H9 (cell line): Measurements from ENCODE around the gene HPDL. TPM values are rescaled to one million over a fixed set of nuclear protein-coding genes. Genes with fewer than 3 reads are reported as not detected.

Experiments
- DNase-seq: peaks from one replicate; pipeline ENCODE4 v3.0.0-alpha.2; 2017
- H2AFZ ChIP-seq: one replicate; pipeline ENCODE4 v1.6.1; 2013; ENCODE audit warnings: mild to moderate bottlenecking, low read length, control low read depth, moderate library complexity
- H2AK5ac ChIP-seq: 2 replicates; pipeline ENCODE4 v1.6.1; 2013; ENCODE audit warnings: low read length, control low read depth, mixed read lengths; ENCODE audit not compliant: insufficient read length
- H2BK120ac ChIP-seq: one replicate; pipeline ENCODE4 v1.6.1; 2013; ENCODE audit warnings: low read depth, mild to moderate bottlenecking, low read length, control low read depth, inconsistent platforms; ENCODE audit not compliant: poor library complexity, severe bottlenecking
- H2BK12ac ChIP-seq: 2 replicates; pipeline ENCODE4 v1.6.1; 2013; ENCODE audit warnings: low read length, control low read depth, mixed read lengths, low read depth; ENCODE audit not compliant: insufficient read length
- H2BK15ac ChIP-seq: 2 replicates; pipeline ENCODE4 v1.6.1; 2013; ENCODE audit warnings: low read depth, low read length, control low read depth
- H2BK20ac ChIP-seq: one replicate; pipeline ENCODE4 v1.6.1; 2013; ENCODE audit warnings: low read depth, mild to moderate bottlenecking, low read length, control low read depth, inconsistent platforms; ENCODE audit not compliant: poor library complexity, severe bottlenecking
- H2BK5ac ChIP-seq: 2 replicates; pipeline ENCODE4 v1.6.1; 2013; ENCODE audit warnings: low read length, control low read depth, mixed read lengths; ENCODE audit not compliant: insufficient read length
- H3K14ac ChIP-seq: 2 replicates; pipeline ENCODE4 v1.6.1; 2013; ENCODE audit warnings: low read length, control low read depth; ENCODE audit not compliant: insufficient read depth
- H3K18ac ChIP-seq: 2 replicates; pipeline ENCODE4 v1.6.1; 2013; ENCODE audit warnings: low read depth, mild to moderate bottlenecking, mixed read lengths, low read length, control low read depth; ENCODE audit not compliant: insufficient read length
- H3K23ac ChIP-seq: 2 replicates; pipeline ENCODE4 v1.6.1; 2013; ENCODE audit warnings: low read length, control low read depth, mixed read lengths, low read depth; ENCODE audit not compliant: insufficient read length
- H3K23me2 ChIP-seq: 2 replicates; pipeline ENCODE4 v1.6.1; 2013; ENCODE audit warnings: low read depth, mild to moderate bottlenecking, mixed read lengths, low read length, control low read depth; ENCODE audit not compliant: insufficient read length, poor library complexity, severe bottlenecking
- H3K27ac ChIP-seq: 2 replicates; pipeline ENCODE4 v1.5.1; 2013; ENCODE audit warnings: low read length, control low read depth, mixed read lengths, low read depth; ENCODE audit not compliant: insufficient read length
- H3K27me3 ChIP-seq: 2 replicates; pipeline ENCODE4 v1.6.1; 2013; ENCODE audit warnings: low read length, control low read depth, inconsistent platforms; ENCODE audit not compliant: insufficient read depth
- H3K4ac ChIP-seq: 2 replicates; pipeline ENCODE4 v1.6.1; 2013; ENCODE audit warnings: low read depth, mild to moderate bottlenecking, control low read depth, inconsistent platforms, low read length, moderate library complexity
- H3K4me1 ChIP-seq: 2 replicates; pipeline ENCODE4 v1.6.1; 2013; ENCODE audit warnings: low read length, control low read depth, inconsistent platforms; ENCODE audit not compliant: insufficient read depth
- H3K4me2 ChIP-seq: 2 replicates; pipeline ENCODE4 v1.6.1; 2013; ENCODE audit warnings: low read length, control low read depth, mixed read lengths; ENCODE audit not compliant: insufficient read length, insufficient read depth
- H3K56ac ChIP-seq: 2 replicates; pipeline ENCODE4 v1.6.1; 2013; ENCODE audit warnings: low read depth, mild to moderate bottlenecking, mixed read lengths, low read length, control low read depth; ENCODE audit not compliant: insufficient read length
- H3K79me1 ChIP-seq: 2 replicates; pipeline ENCODE4 v1.6.1; 2013; ENCODE audit warnings: low read depth, mild to moderate bottlenecking, moderate library complexity, low read length, control low read depth, inconsistent platforms; ENCODE audit not compliant: insufficient read depth, poor library complexity, severe bottlenecking
- H3K79me2 ChIP-seq: 2 replicates; pipeline ENCODE4 v1.6.1; 2013; ENCODE audit warnings: low read length, control low read depth, inconsistent platforms; ENCODE audit not compliant: insufficient read depth
- H3K9ac ChIP-seq: 2 replicates; pipeline ENCODE4 v1.6.1; 2013; ENCODE audit warnings: low read length, control low read depth, mixed read lengths; ENCODE audit not compliant: insufficient read length; ENCODE audit errors: extremely low read depth
- H3K9me3 ChIP-seq: one replicate; pipeline ENCODE4 v1.6.1; 2013; ENCODE audit warnings: low read depth, low read length, inconsistent platforms; ENCODE audit not compliant: control insufficient read depth
- H3T11ph ChIP-seq: one replicate; pipeline ENCODE4 v1.6.1; 2013; ENCODE audit warnings: mild to moderate bottlenecking, low read length, control low read depth, inconsistent platforms
- H4K20me1 ChIP-seq: one replicate; pipeline ENCODE4 v1.6.1; 2013; ENCODE audit not compliant: control insufficient read depth, insufficient read length, insufficient read depth
- H4K5ac ChIP-seq: 2 replicates; pipeline ENCODE4 v1.6.1; 2013; ENCODE audit warnings: low read depth, mild to moderate bottlenecking, mixed read lengths, low read length, control low read depth; ENCODE audit not compliant: insufficient read length
- H4K8ac ChIP-seq: replicated peaks from 2 replicates; pipeline ENCODE4 v1.6.1; 2013; ENCODE audit warnings: low read length, control low read depth, mixed read lengths, low read depth; ENCODE audit not compliant: insufficient read length
- H4K91ac ChIP-seq: 2 replicates; pipeline ENCODE4 v1.6.1; 2013; ENCODE audit warnings: low read depth, mild to moderate bottlenecking, moderate library complexity, mixed read lengths, low read length, control low read depth; ENCODE audit not compliant: insufficient read length
- H3K27ac Mint-ChIP-seq, 3 experiments: 2 replicates in 2 of 3; 3 replicates in 1 of 3; pipeline ENCODE4 v1.8.0; 2020 to 2021; ENCODE audit warnings: mixed read lengths in 3 of 3, mild to moderate bottlenecking in 1 of 3, moderate library complexity in 1 of 3
- H3K27me3 Mint-ChIP-seq: 2 replicates; pipeline ENCODE4 v1.8.0; 2021; ENCODE audit warnings: low read depth, mild to moderate bottlenecking, moderate library complexity, mixed read lengths
- H3K36me3 Mint-ChIP-seq, 3 experiments: 2 replicates in 2 of 3; 3 replicates in 1 of 3; pipeline ENCODE4 v1.8.0; 2020 to 2021; ENCODE audit warnings: low read depth in 3 of 3, mixed read lengths in 3 of 3; ENCODE audit not compliant: insufficient read depth in 1 of 3
- H3K4me1 Mint-ChIP-seq, 2 experiments: 2 replicates each; pipeline ENCODE4 v1.8.0; 2020; ENCODE audit warnings: mixed read lengths in 2 of 2
- H3K4me3 Mint-ChIP-seq, 2 experiments: 2 replicates in 1 of 2; 3 replicates in 1 of 2; pipeline ENCODE4 v1.8.0; 2020 to 2021; ENCODE audit warnings: mild to moderate bottlenecking in 2 of 2, mixed read lengths in 2 of 2, moderate library complexity in 1 of 2
- H3K9me3 Mint-ChIP-seq, 2 experiments: 2 replicates in 1 of 2; 3 replicates in 1 of 2; pipeline ENCODE4 v1.8.0; 2020; ENCODE audit warnings: mild to moderate bottlenecking in 2 of 2, mixed read lengths in 2 of 2, moderate library complexity in 1 of 2
- WGBS: extraction: QIAGEN DNeasy Blood & Tissue Kit; methylation state at CpG from one replicate; pipeline ENCODE4 v1.1.7; 2013; ENCODE audit warnings: missing lambda C conversion rate, low lambda C conversion rate, mixed read lengths; ENCODE audit not compliant: insufficient read length; ENCODE audit errors: extremely low coverage; 5-methylcytosine and 5-hydroxymethylcytosine counted together
- total RNA-seq: library from RNA; stranded (reverse); gene quantifications from 2 replicates; pipeline ENCODE4 v1.2.1, GENCODE V29; 2021
- TF ChIP-seq, protein P1 (sequence below): fragments of 200-600 bp; sonication (generic); conservative IDR thresholded peaks from 3 replicates; pipeline ENCODE4 v1.8.0; 2021; ENCODE audit warnings: antibody characterized with exemption, mild to moderate bottlenecking

The HPDL gene
- total RNA-seq, 1 experiment from 2014 or later, result 10.6 TPM

DNA sequence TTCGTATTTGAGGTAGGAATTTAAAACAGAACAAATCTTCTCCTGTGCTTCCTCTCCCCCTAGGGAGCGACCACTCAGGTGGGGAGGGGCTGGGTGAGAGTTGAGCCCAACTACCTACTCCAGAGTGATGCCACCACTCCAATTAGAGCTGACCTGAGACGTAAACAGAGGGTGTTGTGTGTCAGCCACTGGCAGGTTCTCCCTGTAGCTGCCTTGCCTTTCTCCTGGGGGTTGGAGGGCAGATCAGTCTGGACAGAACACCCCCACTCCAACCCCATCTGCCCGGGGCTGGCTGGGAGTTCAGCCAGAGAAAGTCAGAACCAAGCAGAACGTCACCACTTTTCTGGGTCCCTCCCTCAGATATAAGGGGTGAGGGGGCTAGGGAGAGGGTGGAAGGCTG is 2.0 kb downstream of the HPDL start:
- peaks cover 16% of the 10 kb centered on the region for H3K23me2 ChIP-seq
- H2BK15ac ChIP-seq, result no peak overlapping the region
- H3K4me1 ChIP-seq, result peaks cover 6% of the 10 kb centered on the region; the same call in 1 of the 2 replicates
- no peaks in the 10 kb centered on the region for H3K79me1 ChIP-seq
- H2BK20ac ChIP-seq, result no peak overlapping the region
- WGBS, result no CpG with 5 or more reads among the region's 5 CpGs
- H2BK5ac ChIP-seq, result no peak overlapping the region
- no peak overlapping the region for H3K4ac ChIP-seq
- no peaks in the 10 kb centered on the region for H3K9me3 ChIP-seq
- H3K23ac ChIP-seq, result no peak overlapping the region
- H4K8ac ChIP-seq, result no peak overlapping the region
- H2BK120ac ChIP-seq, result no peak overlapping the region
- TF ChIP-seq, protein P1, sequence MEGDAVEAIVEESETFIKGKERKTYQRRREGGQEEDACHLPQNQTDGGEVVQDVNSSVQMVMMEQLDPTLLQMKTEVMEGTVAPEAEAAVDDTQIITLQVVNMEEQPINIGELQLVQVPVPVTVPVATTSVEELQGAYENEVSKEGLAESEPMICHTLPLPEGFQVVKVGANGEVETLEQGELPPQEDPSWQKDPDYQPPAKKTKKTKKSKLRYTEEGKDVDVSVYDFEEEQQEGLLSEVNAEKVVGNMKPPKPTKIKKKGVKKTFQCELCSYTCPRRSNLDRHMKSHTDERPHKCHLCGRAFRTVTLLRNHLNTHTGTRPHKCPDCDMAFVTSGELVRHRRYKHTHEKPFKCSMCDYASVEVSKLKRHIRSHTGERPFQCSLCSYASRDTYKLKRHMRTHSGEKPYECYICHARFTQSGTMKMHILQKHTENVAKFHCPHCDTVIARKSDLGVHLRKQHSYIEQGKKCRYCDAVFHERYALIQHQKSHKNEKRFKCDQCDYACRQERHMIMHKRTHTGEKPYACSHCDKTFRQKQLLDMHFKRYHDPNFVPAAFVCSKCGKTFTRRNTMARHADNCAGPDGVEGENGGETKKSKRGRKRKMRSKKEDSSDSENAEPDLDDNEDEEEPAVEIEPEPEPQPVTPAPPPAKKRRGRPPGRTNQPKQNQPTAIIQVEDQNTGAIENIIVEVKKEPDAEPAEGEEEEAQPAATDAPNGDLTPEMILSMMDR, result no peak
- H3K4me2 ChIP-seq, result peak overlapping the region; percentile 47
- no peak overlapping the region for H3T11ph ChIP-seq
- DNase-seq, result peak; percentile 47
- no peak overlapping the region for H3K14ac ChIP-seq
- H3K18ac ChIP-seq, result peak overlapping the region; percentile 15
- H3K79me2 ChIP-seq, result no peaks in the 10 kb centered on the region
- H2AK5ac ChIP-seq, result no peak overlapping the region
- no peaks in the 10 kb centered on the region for H3K27me3 ChIP-seq
- no peak overlapping the region for H4K5ac ChIP-seq
- Mint-ChIP-seq H3K27me3 (no peaks in the 10 kb centered on the region), H3K36me3 (peaks cover 30 to 56% (median 44%) of the 10 kb centered on the region in 3 experiments), H3K27ac (peak overlapping the region; percentile 50 to 91 (median 83); a peak in 5 of 7 replicates), H3K9me3 (peaks cover 3 to 11% of the 10 kb centered on the region in 2 experiments; a peak in 4 of 5 replicates), H3K4me3 (peak overlapping the region; percentile 47 to 74), H3K4me1 (peaks cover 32 to 39% of the 10 kb centered on the region in 2 experiments)
- no peak overlapping the region for H3K27ac ChIP-seq
- no peaks in the 10 kb centered on the region for H4K20me1 ChIP-seq
- no peak overlapping the region for H4K91ac ChIP-seq
- H3K9ac ChIP-seq, result no peak overlapping the region
- no peak overlapping the region for H2BK12ac ChIP-seq
- H3K56ac ChIP-seq, result no peak overlapping the region
- no peak overlapping the region for H2AFZ ChIP-seq
